Fibroblast of villous mesenchyme (primary cell): ENCODE measurements around the gene ATG14. TPM values are rescaled to one million over a fixed set of nuclear protein-coding genes. Genes with fewer than 3 reads are reported as not detected.
A peak's percentile ranks its signal among the peaks of the same experiment; 100 is the strongest.

Source experiments
- DNase-seq: peaks from one replicate; pipeline ENCODE4 v3.0.0-alpha.2; 2010; ENCODE audit warnings: low read depth
- H3K4me3 ChIP-seq: 2 replicates; pipeline ENCODE4 v1.5.1; 2011; ENCODE audit warnings: low read depth, mild to moderate bottlenecking, low read length
- total RNA-seq: library from RNA; depleted of rRNA; stranded (reverse); fragments of >200 nt; gene quantifications from 2 replicates; pipeline ENCODE4 v1.2.3, GENCODE V29; 2012
- TF ChIP-seq, protein P1 (sequence below): IDR thresholded peaks from 2 replicates; pipeline ENCODE4 v1.5.1; 2012; ENCODE audit warnings: low read depth, mild to moderate bottlenecking, low read length; ENCODE audit not compliant: insufficient read depth

The ATG14 gene
- total RNA-seq, 1 donor, result 14.7 TPM

DNA sequence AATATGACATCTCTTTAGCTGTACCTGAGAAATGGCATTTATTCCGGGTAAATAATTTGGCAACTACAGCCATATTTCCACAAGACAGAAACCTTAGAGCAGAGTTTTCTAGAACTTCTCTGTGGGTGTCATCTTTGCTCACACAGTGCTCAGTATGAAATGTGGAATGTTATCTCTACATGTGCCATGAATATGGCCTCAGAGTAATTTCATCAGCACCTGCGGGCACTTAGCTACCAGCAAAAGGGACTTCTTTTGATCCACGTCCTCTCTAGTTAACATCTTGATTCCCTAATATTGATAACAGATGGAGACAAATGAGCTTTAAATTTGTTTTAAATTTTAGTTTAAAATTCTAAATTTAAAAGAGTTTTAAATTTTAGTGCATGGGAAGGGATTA lies 2.9 kb upstream of the ATG14 start:
- TF ChIP-seq, protein P1, sequence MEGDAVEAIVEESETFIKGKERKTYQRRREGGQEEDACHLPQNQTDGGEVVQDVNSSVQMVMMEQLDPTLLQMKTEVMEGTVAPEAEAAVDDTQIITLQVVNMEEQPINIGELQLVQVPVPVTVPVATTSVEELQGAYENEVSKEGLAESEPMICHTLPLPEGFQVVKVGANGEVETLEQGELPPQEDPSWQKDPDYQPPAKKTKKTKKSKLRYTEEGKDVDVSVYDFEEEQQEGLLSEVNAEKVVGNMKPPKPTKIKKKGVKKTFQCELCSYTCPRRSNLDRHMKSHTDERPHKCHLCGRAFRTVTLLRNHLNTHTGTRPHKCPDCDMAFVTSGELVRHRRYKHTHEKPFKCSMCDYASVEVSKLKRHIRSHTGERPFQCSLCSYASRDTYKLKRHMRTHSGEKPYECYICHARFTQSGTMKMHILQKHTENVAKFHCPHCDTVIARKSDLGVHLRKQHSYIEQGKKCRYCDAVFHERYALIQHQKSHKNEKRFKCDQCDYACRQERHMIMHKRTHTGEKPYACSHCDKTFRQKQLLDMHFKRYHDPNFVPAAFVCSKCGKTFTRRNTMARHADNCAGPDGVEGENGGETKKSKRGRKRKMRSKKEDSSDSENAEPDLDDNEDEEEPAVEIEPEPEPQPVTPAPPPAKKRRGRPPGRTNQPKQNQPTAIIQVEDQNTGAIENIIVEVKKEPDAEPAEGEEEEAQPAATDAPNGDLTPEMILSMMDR, result no peak
- no peak for DNase-seq
- H3K4me3 ChIP-seq, result no peak overlapping the region

DNA sequence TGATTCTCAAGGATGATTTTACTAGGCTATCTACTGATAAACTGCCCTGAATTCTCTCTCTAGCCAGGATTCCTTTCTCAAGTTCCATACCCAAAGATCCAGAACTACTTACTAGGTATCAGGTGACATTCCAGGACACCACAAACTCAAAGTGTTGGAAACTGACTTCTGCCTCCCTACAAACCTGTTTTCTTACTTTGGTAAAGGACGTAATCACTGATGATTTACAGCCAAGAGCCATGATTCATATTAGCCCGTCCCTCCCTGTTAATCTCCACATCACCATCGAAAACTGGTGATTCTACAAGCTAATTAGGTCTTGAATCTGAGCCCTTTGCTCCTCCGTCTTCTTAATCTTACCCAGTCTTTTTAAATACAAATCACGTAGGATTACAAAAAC lies 1.0 kb upstream of the ATG14 start:
- no peak overlapping the region for H3K4me3 ChIP-seq
- TF ChIP-seq, protein P1, result no peak
- DNase-seq, result peak; percentile 45

DNA sequence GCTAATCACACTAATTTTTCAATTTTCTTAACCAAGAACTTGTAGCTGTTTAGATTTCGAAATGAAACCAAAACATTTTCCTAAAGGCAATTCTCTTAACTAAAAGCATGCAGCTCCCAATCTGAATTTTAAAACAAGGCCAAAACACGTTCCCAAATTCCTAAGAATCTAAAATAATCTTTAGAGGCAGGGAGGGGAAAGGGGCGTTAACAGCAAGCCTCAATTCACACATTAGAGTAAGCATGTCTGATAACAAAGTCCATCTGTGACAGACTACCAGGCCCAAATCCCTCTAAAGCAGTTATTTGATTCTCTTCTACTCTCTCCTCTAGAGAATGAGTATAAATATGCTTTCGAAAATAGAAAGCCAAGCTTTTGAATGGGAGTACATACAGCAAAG lies 754 bp downstream of the ATG14 start:
- DNase-seq, result no peak
- H3K4me3 ChIP-seq, result peak overlapping the region; percentile 91
- TF ChIP-seq, protein P1, result no peak

DNA sequence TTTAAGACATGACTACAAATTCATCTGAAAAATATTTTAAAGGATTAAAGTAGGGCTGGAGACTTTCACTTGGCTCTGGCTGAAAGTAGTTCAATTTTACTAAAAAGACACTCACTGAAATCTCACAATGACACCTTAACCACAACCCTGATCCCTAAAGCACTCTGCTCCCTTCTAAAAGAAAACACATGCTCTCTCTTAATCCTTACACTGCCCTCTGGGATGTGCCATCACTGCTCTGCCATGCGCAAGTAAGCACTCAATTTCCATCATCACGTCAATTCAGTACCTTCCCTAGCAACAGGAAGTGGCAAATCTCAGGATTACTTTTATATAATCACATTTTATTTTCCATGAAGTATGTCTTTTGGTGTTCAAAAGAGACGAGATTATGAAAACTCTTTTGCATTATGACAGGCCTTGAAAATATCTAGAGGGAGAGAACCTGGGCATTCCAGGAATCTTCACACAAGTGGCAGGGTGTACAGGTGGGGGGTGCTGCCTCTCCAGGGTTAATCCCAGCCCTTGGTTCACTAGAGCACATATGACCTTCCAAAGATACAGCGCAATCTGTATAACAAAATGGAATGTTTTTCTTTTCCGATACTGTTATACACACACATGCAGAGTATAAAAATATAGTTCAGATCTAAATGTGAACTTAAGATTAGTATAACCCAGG lies 7.3 kb downstream of the ATG14 start:
- H3K4me3 ChIP-seq, result no peak overlapping the region
- no peak for DNase-seq
- TF ChIP-seq, protein P1, result no peak

DNA sequence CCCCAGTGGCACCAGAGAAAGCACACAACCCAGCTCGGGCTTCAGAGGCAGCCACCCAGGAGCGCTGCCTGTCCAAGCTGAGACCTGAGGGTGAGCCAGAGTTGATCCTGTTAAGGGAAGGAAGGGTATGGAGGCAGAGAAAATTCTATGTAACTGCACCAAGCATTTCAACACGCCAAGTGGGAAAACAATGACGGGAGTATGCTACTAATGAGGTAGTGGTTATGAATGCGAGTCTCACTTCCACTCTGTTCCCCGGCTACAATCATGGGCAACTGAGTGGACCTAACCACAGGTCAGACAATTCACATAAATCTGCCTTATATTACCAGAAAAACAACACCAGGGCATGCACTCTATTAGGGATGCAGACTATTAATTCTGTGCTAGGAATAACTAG lies 9.9 kb downstream of the ATG14 start:
- DNase-seq, result no peak

DNA sequence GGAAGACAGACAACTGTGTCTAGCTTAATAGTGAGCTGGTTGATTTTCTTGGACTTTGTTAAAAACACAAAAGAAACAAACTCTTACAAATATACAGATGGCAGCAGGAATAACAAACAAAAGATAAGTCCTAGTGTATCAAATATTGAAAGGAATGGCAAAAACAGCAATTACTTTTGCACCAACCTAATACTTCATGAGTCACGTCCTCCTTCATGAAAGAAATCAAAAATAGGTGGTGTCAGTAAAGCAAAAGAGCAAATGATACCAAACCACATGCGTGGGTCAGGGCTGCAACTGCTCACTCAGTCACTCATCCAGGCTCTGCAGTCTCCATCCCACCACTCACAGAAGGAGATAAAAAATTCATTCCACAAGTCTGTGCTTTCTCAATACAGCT lies 11.8 kb downstream of the ATG14 start:
- no peak for DNase-seq
- no peak overlapping the region for H3K4me3 ChIP-seq
- TF ChIP-seq, protein P1, result no peak

More for the DNA sequence above, 9.9 kb downstream of the ATG14 start:
- H3K4me3 ChIP-seq, result no peak overlapping the region
- TF ChIP-seq, protein P1, result no peak

DNA sequence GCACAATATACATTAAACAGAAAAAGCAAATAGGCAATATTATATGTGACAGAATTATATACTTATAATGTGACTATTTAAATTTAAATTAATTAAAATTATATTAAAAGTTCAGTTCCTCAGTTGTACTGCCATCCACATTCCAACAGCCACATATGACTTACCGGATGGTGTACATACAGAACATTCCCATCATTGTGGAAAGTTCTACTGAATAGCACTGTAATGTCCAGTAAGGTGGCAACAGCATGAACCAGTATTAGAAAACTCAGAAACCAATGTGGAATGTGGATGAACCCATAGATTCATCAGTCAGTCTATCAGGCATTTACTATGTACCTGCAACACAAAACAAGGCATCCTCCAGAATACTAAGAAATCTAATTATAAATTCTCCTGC lies 12.4 kb downstream of the ATG14 start:
- DNase-seq, result no peak
- H3K4me3 ChIP-seq, result no peak overlapping the region
- TF ChIP-seq, protein P1, result no peak
